ENCODE results near the gene KDM4B. TPM values are rescaled to one million over a fixed set of nuclear protein-coding genes. Genes with fewer than 3 reads are reported as not detected.

Gene KDM4B
- total and polyA plus RNA-seq, 10 of the 15 experiments (the other 5 are each of a cell fraction or from before 2014, with no cell fraction given) = 0.47 to 49.6 (median 16.2) TPM

GRCh38 chr19:4981681-4981958 is 12.7 kb downstream of the KDM4B start:
- in situ Hi-C loops (cut with MboI) = no loop called here
- H3K9me3 ChIP-seq (replicated peaks; ENCODE audit: control insufficient read depth, insufficient read depth, low read length) = no peaks in the 10 kb centered on the region
- SMC1A ChIA-PET (ENCODE audit: uncharacterized antibody, unreplicated experiment) = no interaction called here
- no peak overlapping the region for H3K27ac ChIP-seq (ENCODE audit: control insufficient read depth, insufficient read depth)
- POLR2A ChIA-PET = no interaction called here
- peaks cover 8% of the 10 kb centered on the region for H3K4me1 ChIP-seq (ENCODE audit: control insufficient read depth, insufficient read depth, low read length)
- peaks cover 2 to 12% of the 10 kb centered on the region in 2 experiments; a peak in 2 of 4 replicates for H3K36me3 ChIP-seq (ENCODE audit: control insufficient read depth in 2 of 2, insufficient read depth in 2 of 2, low read length in 1 of 2)
- H3K27me3 ChIP-seq (replicated peaks in 1 of 2; ENCODE audit: control insufficient read depth in 2 of 2, insufficient read depth in 2 of 2, low read length in 1 of 2) = no peaks in the 10 kb centered on the region
- 60% methylated on average over 3 of the region's 3 CpGs for whole genome bisulfite sequencing (ENCODE audit: insufficient coverage, insufficient replicate concordance, low lambda C conversion rate, missing lambda C conversion rate)
- no peak overlapping the region for H2AFZ ChIP-seq (ENCODE audit: control insufficient read depth, low read depth, low read length)
- TF ChIP-seq, protein P1, sequence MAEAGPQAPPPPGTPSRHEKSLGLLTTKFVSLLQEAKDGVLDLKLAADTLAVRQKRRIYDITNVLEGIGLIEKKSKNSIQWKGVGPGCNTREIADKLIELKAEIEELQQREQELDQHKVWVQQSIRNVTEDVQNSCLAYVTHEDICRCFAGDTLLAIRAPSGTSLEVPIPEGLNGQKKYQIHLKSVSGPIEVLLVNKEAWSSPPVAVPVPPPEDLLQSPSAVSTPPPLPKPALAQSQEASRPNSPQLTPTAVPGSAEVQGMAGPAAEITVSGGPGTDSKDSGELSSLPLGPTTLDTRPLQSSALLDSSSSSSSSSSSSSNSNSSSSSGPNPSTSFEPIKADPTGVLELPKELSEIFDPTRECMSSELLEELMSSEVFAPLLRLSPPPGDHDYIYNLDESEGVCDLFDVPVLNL (IDR thresholded peaks at IDR 0.05; ENCODE audit: low read depth, low read length) = no peak
- TF ChIP-seq ELK1 (IDR thresholded peaks at IDR 0.05; ENCODE audit: low read depth, low read length) = no peak
- TF ChIP-seq MYB (IDR thresholded peaks at IDR 0.05; ENCODE audit: borderline replicate concordance, low read depth, low read length) = no peak
- TF ChIP-seq POLR2A (IDR thresholded peaks at IDR 0.05; ENCODE audit: low read depth, low read length) = no peak
- TF ChIP-seq BCL11A (IDR thresholded peaks at IDR 0.05; ENCODE audit: low read depth, low read length) = no peak
- no peak for TF ChIP-seq KAT2A (conservative IDR thresholded peaks at IDR 0.05; ENCODE audit: control insufficient read depth, low read depth, low read length)
- no peak for TF ChIP-seq SREBF1 (IDR thresholded peaks at IDR 0.05; ENCODE audit: low read length)
- TF ChIP-seq, protein P2, sequence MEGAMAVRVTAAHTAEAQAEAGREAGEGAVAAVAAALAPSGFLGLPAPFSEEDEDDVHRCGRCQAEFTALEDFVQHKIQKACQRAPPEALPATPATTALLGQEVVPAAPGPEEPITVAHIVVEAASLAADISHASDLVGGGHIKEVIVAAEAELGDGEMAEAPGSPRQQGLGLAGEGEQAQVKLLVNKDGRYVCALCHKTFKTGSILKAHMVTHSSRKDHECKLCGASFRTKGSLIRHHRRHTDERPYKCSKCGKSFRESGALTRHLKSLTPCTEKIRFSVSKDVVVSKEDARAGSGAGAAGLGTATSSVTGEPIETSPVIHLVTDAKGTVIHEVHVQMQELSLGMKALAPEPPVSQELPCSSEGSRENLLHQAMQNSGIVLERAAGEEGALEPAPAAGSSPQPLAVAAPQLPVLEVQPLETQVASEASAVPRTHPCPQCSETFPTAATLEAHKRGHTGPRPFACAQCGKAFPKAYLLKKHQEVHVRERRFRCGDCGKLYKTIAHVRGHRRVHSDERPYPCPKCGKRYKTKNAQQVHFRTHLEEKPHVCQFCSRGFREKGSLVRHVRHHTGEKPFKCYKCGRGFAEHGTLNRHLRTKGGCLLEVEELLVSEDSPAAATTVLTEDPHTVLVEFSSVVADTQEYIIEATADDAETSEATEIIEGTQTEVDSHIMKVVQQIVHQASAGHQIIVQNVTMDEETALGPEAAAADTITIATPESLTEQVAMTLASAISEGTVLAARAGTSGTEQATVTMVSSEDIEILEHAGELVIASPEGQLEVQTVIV (IDR thresholded peaks at IDR 0.05; ENCODE audit: borderline replicate concordance, partially characterized antibody) = no peak
- TF ChIP-seq BHLHE40 (IDR thresholded peaks at IDR 0.05; ENCODE audit: borderline replicate concordance in 1 of 2, low read depth in 2 of 2, low read length in 1 of 2) = 0 out of 4 replicates have a peak, but pooled peaks of 1 of the 2 experiments have one; percentile 13
- peak; percentile 47 for TF ChIP-seq MEF2B (IDR thresholded peaks at IDR 0.05; ENCODE audit: partially characterized antibody, poor library complexity, severe bottlenecking)
- TF ChIP-seq GATAD2B (conservative IDR thresholded peaks at IDR 0.05; ENCODE audit: low read depth) = no peak
- FAIRE-seq = no peak
- H3K4me3 ChIP-seq = no peak overlapping the region
- BruUV-seq (replicated peaks) = no TSS peak
- H4K20me1 ChIP-seq (ENCODE audit: control insufficient read depth, insufficient read depth) = peaks cover 8% of the 10 kb centered on the region
- CTCF ChIA-PET = no interaction called here
- H3K79me2 ChIP-seq (ENCODE audit: control insufficient read depth, insufficient read depth, low read length) = peaks cover 44% of the 10 kb centered on the region
- DNase-seq (ENCODE audit: low read depth, low spot score) = no peak
- no peak overlapping the region for H3K9ac ChIP-seq (ENCODE audit: control insufficient read depth, insufficient read depth, low read length)
- RAD21 ChIA-PET (ENCODE audit: unreplicated experiment) = no interaction called here
- peak; percentile 47 for ATAC-seq
- intact Hi-C loops (cut with micrococcal nuclease; ENCODE audit: unreplicated experiment) = no loop called here
- no peak overlapping the region for H3K4me2 ChIP-seq (ENCODE audit: control insufficient read depth, insufficient read depth)

Data from GM12878 (cell line).